HG03139 (cell line): Measurements from ENCODE around the gene PARP11.

Experiments
- ATAC-seq: cut with Tn5 transposase; IDR thresholded peaks from one replicate; pipeline ENCODE4 v1.9.1; 2021; ENCODE audit not compliant: unreplicated experiment

PARP11 gene

GRCh38 chr12:3872800-3873636 is at the start of gene PARP11:
TSS of gene PARP11 (minus strand) at chr12:3873399. CDS start at chr12:3873229, 170 bp downstream.
- ATAC-seq: peak; percentile 95

DNA sequence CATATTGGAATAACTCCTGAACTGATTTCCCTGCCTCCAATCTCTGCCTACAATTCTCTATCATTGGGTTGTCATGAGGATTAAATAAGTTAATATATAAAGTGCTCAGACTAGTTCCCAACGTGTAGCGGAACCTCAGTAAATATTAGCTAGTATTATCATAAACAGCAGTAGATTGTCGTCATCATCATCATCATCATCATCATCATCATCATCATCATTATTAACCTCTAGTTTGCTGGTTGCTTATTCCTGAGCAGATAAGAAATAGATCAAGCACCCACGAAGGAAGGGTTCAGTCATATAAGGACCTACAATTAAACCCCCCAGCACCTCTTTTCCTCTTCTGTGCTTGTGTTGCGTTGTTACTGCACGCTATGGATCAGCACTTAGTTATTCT is 48.8 kb upstream of the PARP11 start:
- ATAC-seq: no peak

DNA sequence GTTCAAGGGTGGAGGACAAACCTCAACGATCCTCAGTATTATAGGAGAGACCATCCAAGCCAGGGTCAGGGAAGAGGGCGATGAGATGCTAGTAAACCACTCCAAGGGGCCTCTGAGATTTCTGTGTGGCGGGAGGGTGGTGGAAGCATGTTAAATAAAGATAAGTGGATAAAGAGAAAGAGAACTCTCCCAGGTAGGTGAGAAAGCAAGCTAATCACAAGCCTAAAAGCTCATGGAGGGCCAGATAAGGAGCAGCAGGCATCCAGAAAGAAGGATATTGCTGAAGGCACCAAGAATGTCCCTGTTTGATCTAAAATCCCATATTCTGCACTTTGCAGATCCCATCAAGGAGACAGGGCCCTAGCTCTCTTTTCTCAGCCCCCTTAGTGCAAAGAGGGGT is 48.3 kb upstream of the PARP11 start:
- no peak for ATAC-seq

GRCh38 chr12:3921151-3921471 is 47.9 kb upstream of the PARP11 start:
- ATAC-seq: no peak

- no peak for ATAC-seq
Measured at GRCh38 chr12:3920351-3921150, 47.4 kb upstream of the PARP11 start.

DNA sequence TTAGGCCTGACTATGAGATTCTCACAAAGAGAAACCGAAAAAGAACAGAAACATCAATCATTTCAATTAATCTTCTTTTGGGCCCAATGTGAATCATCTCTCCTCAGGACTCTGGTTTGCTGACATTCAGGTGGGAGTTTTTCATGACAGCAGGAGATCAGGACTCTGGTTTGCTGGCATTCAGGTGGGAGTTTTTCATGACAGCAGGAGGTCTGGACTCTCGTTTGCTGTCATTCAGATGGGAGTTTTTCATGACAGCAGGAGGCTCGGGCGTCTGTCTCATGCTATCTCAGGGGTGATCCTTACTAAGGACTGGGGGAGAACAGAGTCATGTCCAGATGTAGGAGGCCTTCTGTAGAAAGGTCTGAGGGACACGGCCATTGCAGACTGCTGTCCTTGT is 40.1 kb upstream of the PARP11 start:
- no peak for ATAC-seq

DNA sequence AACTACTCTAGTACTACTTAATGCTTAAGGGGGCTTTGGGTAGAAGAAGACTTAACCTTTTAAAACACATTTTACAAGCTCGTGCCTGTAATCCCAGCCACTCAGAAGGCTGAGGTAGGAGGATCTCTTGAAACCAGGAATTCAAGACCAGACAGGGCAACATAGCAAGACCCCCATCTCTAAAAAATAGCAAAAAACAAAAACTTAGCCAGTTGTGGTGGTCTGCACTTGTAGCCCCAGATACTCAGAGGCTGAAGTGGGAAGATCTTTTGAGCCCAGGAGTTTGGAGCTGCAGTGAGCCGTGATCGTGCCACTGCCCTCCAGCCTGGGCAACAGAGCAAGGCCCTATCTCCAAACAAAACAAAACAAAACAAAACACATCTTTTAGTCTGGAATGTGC is 39.7 kb upstream of the PARP11 start:
- no peak for ATAC-seq

DNA sequence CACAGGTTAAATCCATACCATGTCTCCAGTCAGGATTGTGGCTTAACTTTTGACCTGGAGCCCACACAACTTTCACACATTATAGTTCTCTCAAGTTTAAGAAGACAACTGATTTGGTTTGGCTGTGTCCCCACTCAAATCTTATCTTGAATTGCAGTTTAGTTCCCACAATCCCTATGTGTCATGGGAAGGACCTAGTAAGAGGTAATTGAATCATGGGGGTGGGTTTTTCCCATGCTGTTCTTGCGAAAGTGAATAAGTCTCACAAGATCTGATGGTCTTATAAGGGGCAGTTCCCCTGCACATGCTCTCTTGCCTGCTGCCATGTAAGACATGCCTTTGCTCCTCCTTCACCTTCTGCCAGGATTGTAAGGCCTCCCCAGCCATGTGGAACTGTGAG is 38.2 kb upstream of the PARP11 start:
- ATAC-seq: no peak

- no peak for ATAC-seq
Measured at GRCh38 chr12:3905664-3906063, 32.5 kb upstream of the PARP11 start.

DNA sequence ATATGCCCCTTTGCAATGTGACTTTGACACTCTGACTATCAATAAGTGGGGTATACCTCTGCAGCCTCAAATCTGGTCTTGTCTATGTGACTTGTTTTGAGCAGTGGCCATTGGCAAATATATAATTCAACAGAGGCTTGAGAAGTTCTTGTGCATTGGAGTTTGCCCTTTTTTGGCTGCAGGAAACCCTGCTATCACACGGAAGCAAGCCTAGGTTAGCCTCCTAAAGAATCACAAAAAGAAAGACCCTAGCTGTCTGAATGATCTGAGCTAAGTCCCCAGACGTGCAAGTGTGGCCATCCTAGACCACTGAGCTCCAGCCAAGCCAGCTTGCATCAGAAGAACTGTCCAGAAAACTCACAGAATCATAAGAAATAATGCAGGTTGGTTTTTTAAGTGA is 31.8 kb upstream of the PARP11 start:
- no peak for ATAC-seq

DNA sequence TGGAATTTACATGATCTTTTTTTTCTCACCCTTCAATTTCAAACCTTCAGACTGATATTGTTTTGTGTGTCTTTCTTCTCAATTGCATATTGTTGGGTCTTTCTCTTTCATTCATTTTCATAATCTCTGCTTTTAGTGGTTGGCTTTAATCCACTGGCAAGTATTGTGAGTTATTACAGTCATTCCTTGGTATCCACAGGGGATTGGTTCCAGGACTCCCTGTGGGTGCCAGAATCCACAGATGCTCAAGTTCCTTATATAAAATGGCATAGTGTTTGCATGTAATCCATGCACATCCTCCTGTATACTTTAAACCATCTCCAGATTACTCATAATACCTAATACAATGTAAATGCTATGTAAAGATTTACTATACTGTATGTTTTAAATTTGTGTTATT is 29.7 kb upstream of the PARP11 start:
- no peak for ATAC-seq

DNA sequence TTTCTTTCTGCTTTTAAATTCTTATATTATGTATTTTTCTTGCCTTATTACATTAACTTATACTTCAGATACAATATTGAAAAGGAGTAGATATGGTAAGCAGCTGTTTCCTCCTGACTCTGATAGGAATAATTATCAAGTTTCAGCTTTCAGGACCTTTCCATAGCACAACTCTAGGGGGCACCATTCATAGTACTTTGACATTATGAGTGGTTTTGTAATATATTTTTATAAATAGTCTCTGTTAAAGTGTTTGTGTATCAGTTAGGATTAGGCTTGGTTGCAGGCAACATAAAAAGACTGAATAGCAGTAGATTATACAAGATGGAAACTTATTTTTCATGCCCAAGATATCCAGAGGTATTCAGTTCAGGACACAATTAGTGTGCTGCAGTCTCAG is 27.9 kb upstream of the PARP11 start:
- ATAC-seq: no peak

- ATAC-seq: no peak
Measured at GRCh38 chr12:3898756-3899155, 25.6 kb upstream of the PARP11 start.

- no peak for ATAC-seq
Measured at GRCh38 chr12:3897371-3897971, 24.3 kb upstream of the PARP11 start.

DNA sequence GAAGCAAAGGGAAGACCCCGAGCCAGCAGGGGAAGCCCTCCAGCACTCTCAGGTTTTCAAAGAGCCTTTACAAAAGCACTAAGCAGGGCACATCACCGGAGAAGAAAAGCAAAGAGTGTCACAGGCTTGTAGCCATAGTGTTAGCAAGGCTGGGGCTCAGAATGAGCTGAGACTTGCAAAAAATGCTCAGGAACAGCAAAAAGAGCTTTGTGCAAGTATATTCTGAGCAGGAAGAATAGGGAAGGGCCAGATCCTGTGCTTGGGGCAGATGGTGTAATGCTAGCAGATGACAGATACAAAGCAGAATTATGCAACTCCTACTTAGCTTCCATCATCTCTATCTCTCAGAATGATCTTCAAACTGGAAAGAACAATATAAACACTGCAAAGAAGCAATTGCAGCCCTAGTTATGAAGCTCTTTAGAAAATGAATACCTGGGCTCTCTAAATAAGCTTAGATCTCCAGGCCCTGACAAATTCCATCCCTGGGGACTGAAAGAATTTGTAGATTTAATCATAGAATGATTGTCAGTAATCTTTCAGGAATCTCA is 23.7 kb upstream of the PARP11 start:
- no peak for ATAC-seq

DNA sequence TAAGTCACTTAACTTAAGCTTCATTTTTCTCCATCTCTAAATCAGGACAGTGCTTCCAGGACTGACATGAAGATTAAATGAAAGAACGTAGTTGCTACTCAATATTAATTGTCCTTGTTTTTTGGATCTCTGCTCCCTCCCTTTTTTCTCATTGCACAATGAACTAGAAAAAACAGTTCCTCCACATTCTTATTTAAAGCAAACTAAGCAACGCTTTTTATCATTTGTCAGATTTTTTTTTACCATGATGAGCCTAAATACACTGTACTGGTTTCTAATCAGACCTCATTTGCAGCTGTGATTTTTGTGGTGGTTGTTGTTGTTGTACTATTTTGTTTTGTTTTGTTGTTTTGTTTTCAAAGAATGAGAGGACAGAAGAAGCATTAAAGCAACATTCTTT is 23.2 kb upstream of the PARP11 start:
- ATAC-seq: no peak

GRCh38 chr12:3892631-3893030 is 19.4 kb upstream of the PARP11 start:
- ATAC-seq: no peak

DNA sequence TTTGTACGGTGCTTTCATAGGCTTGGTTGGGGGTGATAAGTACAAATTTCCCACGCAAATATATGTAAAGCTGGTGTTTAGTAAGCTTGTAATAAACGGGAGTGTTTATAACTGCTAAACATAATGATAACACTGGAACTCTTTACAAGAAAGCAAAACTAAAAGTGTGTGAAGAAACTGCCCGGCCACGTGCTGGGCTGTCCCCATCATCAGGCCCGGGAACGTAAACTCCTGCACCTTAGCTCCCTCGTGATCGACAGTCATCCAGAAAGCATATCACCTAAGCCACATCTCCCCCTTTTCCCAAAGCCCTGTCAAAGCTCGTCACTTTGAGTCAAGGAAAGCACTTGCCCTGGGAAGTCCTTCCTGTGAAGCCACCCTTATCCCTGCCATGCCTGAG is 18.0 kb upstream of the PARP11 start:
- no peak for ATAC-seq

DNA sequence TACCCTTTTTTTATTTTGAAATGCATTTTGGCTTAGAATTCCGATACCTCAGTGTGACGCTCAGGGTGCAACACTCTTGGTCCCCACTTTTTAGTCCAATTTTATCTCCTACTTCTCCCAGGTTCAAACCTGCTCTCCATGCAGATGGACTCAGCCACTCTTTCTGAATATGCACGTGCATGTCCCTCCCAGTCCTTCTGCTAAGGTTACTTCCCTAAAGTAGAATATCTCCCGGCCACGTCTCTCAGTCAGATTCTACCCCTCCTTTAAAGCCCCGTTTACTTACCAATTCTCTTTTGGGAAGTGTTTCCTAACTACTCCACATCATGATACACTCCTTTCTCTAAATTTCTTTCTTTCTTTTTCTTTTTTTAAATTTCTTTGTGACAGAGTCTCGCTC is 15.5 kb upstream of the PARP11 start:
- no peak for ATAC-seq

- ATAC-seq: no peak
Measured at GRCh38 chr12:3885277-3886094, 12.3 kb upstream of the PARP11 start.

GRCh38 chr12:3884671-3885070 is 11.5 kb upstream of the PARP11 start:
- ATAC-seq: no peak
